ENCODE data around the gene CHRNE.
A peak's percentile ranks its signal among the peaks of the same experiment; 100 is the strongest.
"Not testable (repeated sequence)": the region's sequence is repeated elsewhere in the genome, so short reads cannot be mapped to it uniquely, and the experiment has no call there.

CHRNE gene

GRCh38 chr17:4881761-4882555 is 20.9 kb downstream of the CHRNE start:
- peak; percentile 60 for DNase-seq

DNA sequence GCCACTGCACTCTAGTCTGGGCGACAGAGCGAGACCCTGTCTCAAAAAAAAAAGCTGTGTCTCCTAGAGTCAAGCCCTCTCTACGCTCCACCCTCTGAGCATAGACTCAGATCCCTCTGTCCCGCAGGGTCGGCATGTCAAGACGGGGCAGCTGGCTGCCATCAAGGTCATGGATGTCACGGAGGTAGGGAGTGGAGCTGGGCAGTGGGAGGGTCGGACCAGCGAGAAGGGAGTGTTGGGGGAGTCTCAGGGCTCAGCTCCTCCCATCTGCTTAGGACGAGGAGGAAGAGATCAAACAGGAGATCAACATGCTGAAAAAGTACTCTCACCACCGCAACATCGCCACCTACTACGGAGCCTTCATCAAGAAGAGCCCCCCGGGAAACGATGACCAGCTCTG is 22.0 kb downstream of the CHRNE start:
- no peak for DNase-seq

DNA sequence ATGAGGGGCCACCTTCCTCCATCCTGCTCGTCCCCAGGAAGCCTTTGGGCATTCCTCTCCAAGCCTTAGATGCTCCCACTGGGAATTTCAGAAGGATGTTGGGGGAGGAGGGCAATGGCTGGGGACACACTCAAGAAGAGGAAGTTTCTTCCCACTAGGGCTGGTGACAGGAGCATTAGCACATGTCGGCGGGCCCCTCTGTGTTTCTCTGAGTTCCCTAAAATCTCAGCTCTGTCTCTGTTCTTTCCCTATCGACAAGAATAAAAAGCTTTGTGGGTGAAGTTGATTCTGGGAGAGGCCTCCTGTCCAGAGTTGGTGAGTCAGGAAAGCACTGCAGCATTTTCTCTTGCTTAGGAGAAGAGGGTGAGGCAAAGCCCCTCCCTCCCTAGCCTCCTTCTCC is 23.3 kb downstream of the CHRNE start:
- no peak for DNase-seq

DNA sequence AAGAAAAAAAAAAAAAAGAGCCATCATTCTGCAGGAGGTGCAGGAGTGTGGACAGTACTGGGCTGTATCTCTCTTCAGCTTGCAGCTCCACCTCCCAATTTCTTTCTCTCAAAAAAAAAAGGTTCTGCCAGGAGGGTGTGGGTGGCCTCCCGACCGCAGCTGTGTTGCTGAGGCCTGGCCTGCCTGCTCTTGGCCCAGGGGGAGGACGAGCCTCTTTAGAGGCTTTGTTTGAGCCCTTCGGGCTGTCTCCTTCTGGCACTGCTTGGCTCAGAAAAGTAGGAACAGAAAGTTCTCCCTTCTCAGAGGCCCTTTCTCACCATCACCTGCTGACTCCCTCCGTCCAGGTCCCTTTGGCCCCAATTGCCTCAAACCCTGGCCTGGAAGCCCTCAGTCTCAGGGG is 25.8 kb downstream of the CHRNE start:
- no peak for DNase-seq

- DNase-seq: no peak
These were observed 30.1 kb downstream of the CHRNE start for GRCh38 chr17:4872786-4873185.

- DNase-seq: no peak
These were observed 32.0 kb downstream of the CHRNE start for GRCh38 chr17:4870855-4871254.

- DNase-seq: not testable (repeated sequence)
These were observed 33.6 kb downstream of the CHRNE start for GRCh38 chr17:4869058-4869998.

- DNase-seq: not testable (repeated sequence)
These were observed 35.4 kb downstream of the CHRNE start for GRCh38 chr17:4867535-4867934.

- no peak for DNase-seq
These were observed 39.6 kb downstream of the CHRNE start for GRCh38 chr17:4863321-4863720.

DNA sequence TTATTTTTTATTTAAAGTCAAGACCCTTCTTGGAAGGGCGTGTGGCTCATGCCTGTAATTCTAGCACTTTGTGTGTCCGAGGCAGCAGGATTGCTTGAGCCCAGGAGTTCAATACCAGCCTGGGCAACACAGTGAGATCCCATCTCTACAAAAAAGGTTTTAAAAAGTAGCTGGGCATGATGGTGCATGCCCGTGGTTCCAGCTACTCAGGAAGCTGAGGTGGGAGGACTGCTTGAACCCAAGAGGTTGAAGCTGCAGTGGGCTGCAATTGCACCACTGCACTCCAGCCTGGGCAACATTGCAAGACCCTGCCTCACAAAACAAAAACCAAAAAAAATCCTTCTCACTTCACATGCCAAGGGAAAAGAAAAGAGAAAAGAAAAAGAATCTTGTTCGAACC is 40.2 kb downstream of the CHRNE start:
- no peak for DNase-seq

GRCh38 chr17:4861052-4861451 is 41.8 kb downstream of the CHRNE start:
- no peak for DNase-seq

DNA sequence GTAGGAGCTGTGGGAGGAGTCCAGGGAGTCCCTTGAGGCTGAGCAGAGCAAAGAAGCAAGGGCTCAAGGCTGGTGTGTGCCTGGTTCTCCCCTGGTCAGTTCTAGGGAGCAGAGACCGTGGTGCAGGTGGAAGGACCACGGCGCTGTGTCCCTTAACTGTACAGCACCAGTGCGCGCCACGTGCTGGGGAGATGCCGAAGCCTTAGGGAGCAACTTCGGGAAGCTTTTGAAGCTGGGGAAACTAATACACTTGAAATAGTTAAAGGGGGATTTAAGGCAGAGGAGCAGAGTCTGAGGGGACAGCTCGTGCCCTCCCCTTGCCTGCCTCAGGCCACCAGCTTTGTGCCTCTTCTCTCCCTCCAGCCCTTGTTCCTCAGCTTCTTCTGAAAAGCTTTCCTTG is 42.2 kb downstream of the CHRNE start:
- no peak for DNase-seq

DNA sequence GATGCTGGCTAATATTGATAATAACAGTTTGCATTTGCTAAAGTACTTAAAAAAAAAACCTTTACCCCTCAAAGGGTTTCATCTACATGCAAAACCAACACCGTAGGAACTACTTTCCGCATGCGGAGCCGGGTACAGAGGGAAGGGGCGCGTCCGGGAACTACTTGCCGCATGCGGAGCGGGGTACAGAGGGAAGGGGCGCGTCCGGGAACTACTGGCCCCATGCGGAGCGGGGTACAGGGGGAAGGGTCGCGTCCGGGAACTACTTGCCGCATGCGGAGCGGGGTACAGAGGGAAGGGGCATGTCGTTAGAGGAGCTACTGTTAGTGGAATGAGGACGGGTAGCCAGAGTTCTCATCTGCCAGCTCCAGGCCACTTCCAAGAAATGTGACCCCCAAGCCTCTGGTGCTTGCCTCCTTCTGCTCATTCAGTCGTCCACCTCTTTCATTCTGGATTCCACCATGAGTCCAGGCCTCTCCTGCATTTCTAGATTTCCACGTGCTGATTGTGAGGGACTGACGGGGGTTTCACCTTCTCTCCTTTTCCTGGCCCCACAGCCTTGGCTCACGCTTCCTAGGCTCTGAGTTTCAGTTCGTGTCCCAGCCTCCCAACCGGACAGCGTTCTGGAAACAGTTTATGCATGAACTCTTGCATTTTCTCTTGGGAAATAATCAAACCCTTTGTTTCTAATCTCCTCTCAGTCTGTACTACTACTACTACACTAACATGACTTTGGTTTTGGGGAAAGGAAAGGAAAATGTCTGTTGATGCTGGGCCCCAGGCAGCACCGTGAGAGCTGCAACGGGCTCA is 42.9 kb downstream of the CHRNE start:
- no peak for DNase-seq

DNA sequence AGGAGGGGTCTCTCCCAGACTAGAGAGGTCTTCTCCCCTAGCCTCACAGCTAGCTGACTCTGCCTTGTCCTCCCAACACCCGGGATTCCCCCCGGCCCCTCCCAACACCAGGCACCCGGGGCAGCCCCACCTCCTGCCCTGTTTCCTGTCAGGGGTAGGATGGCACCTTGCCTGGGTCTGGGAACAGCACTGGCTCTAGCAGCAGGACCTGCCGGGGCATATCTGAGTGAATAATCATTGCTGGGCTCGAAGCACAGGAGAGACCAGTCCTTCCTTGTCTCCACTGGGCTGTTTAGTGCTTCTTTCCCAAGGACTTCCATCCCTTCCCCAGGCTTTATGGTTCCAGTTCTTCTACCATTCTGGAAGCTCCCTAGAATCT is 44.0 kb downstream of the CHRNE start:
- DNase-seq: no peak

DNA sequence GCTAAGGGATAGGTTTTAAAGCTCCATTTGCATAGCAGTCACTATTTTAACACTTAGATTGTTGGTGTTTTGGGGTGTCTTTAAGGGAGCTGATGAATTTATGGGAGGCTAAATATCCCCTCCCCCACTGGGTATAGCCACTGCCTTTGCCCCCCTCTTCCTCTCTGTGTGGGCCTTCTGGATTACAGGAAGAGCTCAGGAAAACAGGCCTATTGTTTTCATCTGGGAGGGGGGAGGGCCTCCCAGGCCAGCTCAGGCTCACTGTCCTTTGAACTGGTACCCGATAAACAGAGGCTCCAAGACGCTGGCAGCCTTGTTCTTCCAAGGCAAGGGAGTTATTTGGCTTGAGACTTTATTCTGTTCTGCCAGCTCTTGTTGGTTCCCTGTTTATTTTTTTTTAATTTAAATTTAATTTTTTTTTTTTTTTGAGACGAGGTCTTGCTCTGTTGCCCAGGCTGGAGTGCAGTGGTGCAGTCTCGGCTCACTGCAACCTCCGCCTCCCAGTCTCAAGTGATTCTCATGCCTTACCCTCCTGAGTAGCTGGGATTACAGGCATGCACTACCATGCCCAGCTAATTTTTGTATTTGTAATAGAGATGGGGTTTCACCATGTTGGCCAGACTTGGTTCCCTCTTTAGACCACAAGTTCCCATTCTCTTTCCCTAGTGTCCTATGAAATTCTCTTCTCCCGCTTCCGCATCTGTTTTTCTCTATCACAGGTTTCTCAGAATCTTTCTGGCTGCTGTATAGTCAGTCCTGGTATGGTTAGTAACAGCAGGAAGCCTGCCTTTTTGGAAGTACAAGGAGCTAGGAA is 44.6 kb downstream of the CHRNE start:
- no peak for DNase-seq

- DNase-seq: not testable (repeated sequence)
These were observed 45.6 kb downstream of the CHRNE start for GRCh38 chr17:4857347-4857746.

GRCh38 chr17:4856937-4857314 is 46.0 kb downstream of the CHRNE start:
- DNase-seq: no peak

GRCh38 chr17:4856271-4856936 is 46.5 kb downstream of the CHRNE start:
- DNase-seq: no peak

DNA sequence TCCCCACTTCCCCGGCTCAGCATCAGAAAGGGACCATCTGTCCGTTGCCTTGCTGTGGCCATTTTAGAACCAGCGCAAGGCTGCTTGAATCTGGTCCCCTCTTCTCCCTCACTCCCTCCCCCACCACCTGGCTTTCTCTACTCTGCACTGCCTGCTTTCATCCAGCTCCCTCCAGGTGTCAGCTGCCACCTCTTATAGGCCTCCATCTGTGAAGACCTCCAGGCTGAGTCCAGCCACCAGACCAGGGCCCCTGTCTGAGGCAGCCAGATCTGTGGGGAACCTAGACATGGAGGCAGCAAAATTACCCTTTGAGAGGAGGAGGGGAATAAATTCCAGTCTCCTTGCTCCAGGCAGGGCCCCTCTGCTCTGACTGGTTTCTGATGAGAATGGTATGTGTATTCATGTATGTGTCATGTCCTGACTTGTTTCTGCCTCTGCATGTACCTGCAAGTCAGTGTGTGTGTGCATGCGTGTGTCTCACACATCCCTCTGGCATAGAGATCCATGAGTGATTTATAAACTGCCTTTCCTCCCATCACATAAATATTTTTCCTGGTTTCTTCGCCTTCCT is 48.7 kb downstream of the CHRNE start:
- DNase-seq: no peak

- DNase-seq: no peak
These were observed 49.7 kb downstream of the CHRNE start for GRCh38 chr17:4853208-4853671.

- no peak for DNase-seq
These were observed 50.2 kb downstream of the CHRNE start for GRCh38 chr17:4852567-4853207.
